ENCODE data around the gene RERE. TPM values are rescaled to one million over a fixed set of nuclear protein-coding genes. Genes with fewer than 3 reads are reported as not detected.

RERE gene
- total and polyA plus RNA-seq, 7 donors: 38.8 to 308 (median 99.7) TPM

DNA sequence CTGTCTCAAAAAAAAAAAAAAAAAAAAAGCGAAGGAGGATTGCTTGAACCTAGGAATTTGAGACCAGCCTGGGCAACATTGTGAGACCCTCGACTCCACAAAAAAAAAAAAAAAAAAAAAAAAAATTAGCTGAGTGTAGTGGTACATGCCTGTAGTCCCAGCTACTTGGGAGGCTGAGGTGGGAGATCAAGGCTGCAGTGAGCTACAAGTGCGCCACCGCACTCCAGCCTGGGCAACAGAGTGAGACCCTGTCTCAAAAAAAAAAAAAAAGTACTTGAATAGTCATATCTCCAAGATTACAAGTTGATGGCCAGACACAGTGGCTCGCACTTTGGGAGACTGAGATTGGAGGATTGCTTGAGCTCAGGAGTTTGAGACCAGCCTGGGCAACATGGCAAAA lies 33.6 kb upstream of the RERE start:
- TF ChIP-seq, protein P1, sequence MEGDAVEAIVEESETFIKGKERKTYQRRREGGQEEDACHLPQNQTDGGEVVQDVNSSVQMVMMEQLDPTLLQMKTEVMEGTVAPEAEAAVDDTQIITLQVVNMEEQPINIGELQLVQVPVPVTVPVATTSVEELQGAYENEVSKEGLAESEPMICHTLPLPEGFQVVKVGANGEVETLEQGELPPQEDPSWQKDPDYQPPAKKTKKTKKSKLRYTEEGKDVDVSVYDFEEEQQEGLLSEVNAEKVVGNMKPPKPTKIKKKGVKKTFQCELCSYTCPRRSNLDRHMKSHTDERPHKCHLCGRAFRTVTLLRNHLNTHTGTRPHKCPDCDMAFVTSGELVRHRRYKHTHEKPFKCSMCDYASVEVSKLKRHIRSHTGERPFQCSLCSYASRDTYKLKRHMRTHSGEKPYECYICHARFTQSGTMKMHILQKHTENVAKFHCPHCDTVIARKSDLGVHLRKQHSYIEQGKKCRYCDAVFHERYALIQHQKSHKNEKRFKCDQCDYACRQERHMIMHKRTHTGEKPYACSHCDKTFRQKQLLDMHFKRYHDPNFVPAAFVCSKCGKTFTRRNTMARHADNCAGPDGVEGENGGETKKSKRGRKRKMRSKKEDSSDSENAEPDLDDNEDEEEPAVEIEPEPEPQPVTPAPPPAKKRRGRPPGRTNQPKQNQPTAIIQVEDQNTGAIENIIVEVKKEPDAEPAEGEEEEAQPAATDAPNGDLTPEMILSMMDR (IDR thresholded peaks at IDR 0.05): no peak
- intact Hi-C loops (cut with DNase I): loop anchor here in 1 of 2 donors (5.0 kb wide), 2 partner anchors 129 to 299 kb away; no protein-coding TSS in a partner anchor
- no peak overlapping the region for H3K4me3 ChIP-seq
- no peaks in the 10 kb centered on the region for H3K27me3 ChIP-seq (ENCODE audit: insufficient read depth in 3 of 3, low read length in 2 of 3)
- no peak for DNase-seq
- no peak overlapping the region for H3K27ac ChIP-seq
- ATAC-seq: no peak
- WGBS, 3 donors: 85 to 94% (median 92%) methylated on average over 3 to 5 of the region's 5 CpGs
- no peaks in the 10 kb centered on the region for H3K9me3 ChIP-seq
- no peaks in the 10 kb centered on the region for H3K36me3 ChIP-seq (ENCODE audit: insufficient read depth in 1 of 2, low read depth in 1 of 2)
- peaks cover 10% of the 10 kb centered on the region for H3K4me1 ChIP-seq

DNA sequence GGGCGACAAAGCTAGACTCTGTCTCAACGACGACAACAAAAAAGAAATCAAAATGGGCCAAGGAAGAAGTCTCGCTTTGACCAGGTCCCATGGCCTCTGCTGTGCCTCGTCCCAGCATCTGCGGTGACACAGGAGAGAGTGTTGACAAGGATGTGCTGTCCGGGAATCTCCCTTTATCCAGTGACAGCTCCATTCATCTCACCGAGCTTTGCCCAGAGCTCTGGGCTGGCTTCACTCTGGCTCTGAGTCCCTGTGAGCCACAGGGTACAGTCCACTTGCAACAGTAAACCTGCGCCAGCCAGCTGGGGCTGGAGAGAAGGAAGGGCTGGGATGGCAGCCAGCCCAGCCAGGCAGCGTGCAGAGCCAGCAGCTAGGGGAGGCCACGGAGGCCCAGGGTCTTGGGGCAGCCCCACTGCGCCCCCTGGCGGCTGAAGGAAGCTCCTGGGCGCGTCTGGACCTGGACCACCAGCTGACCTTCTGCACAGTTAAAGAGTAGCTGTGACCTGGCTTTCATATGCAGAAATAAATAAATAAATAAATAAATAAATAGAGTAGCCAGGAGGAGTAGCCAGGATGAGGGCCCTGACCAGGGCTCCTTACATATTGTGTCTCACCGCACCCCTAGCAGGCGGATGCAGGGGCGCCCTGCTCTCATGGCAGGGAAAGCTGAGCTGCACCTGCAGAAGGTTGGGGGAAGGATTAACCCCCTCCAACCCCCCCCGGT lies 31.4 kb upstream of the RERE start:
- Histone ChIP-seq H3K36me3 (ENCODE audit: insufficient read depth in 1 of 2, low read depth in 1 of 2) (no peaks in the 10 kb centered on the region), H3K4me3 (no peak overlapping the region), H3K27me3 (ENCODE audit: insufficient read depth in 3 of 3, low read length in 2 of 3) (no peaks in the 10 kb centered on the region), H3K27ac (peak overlapping the region; percentile 83), H3K4me1 (peaks cover 23% of the 10 kb centered on the region), H3K9me3 (no peaks in the 10 kb centered on the region)
- DNase-seq (peak; percentile 94 to 98), ATAC-seq (peak; percentile 92 to 95 (median 93))
- TF ChIP-seq, protein P1 (IDR thresholded peaks at IDR 0.05): peak; percentile 93
- intact Hi-C loops (cut with DNase I): loop anchor here in 1 of 2 donors (2.0 to 5.0 kb wide), 4 partner anchors 30 to 287 kb away; no protein-coding TSS in a partner anchor
- WGBS, 3 donors: 22 to 23% (median 22%) methylated on average over 19 of the region's 19 CpGs

DNA sequence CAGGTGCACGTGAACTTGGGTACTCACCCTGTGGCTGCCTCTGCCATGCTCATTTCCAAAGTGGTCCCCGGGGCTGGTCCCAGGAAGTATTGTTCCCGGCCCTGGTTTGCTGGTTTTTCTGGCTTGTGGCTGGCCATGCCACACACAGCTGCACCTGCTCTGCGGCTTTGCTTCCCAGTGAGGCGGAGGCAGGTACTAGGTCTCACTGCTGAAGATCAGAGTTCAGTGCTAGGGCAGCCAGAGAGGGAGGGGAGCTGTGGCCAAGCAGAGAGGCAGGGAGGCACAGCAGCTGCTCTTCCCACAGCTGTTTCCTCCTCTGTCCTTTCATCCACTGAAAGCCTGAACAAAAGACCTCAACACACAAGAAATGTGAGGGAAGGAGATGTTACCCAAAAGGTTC lies 30.6 kb upstream of the RERE start:
- TF ChIP-seq, protein P1 (IDR thresholded peaks at IDR 0.05): no peak
- Histone ChIP-seq H3K9me3 (no peaks in the 10 kb centered on the region), H3K4me1 (peaks cover 23% of the 10 kb centered on the region), H3K4me3 (no peak overlapping the region), H3K27me3 (ENCODE audit: insufficient read depth in 3 of 3, low read length in 2 of 3) (no peaks in the 10 kb centered on the region), H3K27ac (peak overlapping the region; percentile 83), H3K36me3 (ENCODE audit: insufficient read depth in 1 of 2, low read depth in 1 of 2) (no peaks in the 10 kb centered on the region)
- no peak for DNase-seq
- intact Hi-C loops (cut with DNase I): loop anchor here in 1 of 2 donors (2.0 to 5.0 kb wide), 4 partner anchors 29 to 286 kb away; no protein-coding TSS in a partner anchor
- 15 to 18% (median 18%) methylated on average over 5 of the region's 5 CpGs for WGBS, 3 donors
- ATAC-seq: peak in 2 of 4 donors; percentile 12 to 13

DNA sequence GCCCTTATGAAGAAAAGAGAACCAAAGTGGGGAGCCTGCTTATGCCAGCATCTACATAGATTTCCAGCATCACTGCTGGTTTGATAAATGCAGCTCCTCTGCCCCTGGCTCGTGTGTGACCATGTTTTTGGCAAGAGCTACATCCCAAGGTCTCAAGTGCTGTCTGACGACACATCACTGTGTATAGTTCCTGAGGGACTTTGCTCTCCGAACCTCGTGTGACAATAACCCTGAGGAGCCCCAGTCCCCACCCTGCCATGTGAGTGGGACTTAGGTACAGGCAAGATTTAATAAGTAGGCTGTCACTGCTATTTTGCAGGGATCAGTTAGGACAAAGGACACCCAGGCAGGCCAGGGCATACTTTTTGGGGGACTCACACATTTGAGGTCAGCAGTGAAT lies 28.8 kb upstream of the RERE start:
- TF ChIP-seq, protein P1 (IDR thresholded peaks at IDR 0.05): no peak
- H3K4me3 ChIP-seq: no peak overlapping the region
- peaks cover 23% of the 10 kb centered on the region for H3K4me1 ChIP-seq
- H3K27me3 ChIP-seq (ENCODE audit: insufficient read depth in 3 of 3, low read length in 2 of 3): no peaks in the 10 kb centered on the region
- intact Hi-C loops (cut with DNase I): loop anchor here in 1 of 2 donors (5.0 kb wide), 2 partner anchors 119 to 284 kb away; no protein-coding TSS in a partner anchor
- ATAC-seq (no peak), DNase-seq (no peak)
- WGBS, 3 donors: 63 to 74% (median 69%) methylated on average over 4 of the region's 4 CpGs
- no peak overlapping the region for H3K27ac ChIP-seq
- no peaks in the 10 kb centered on the region for H3K36me3 ChIP-seq (ENCODE audit: insufficient read depth in 1 of 2, low read depth in 1 of 2)
- no peaks in the 10 kb centered on the region for H3K9me3 ChIP-seq
